ENCODE measurements around the gene PSMD13. TPM values are rescaled to one million over a fixed set of nuclear protein-coding genes. Genes with fewer than 3 reads are reported as not detected.

Gene PSMD13
- total RNA-seq, 1 experiment from 2014 or later: 179 TPM

DNA sequence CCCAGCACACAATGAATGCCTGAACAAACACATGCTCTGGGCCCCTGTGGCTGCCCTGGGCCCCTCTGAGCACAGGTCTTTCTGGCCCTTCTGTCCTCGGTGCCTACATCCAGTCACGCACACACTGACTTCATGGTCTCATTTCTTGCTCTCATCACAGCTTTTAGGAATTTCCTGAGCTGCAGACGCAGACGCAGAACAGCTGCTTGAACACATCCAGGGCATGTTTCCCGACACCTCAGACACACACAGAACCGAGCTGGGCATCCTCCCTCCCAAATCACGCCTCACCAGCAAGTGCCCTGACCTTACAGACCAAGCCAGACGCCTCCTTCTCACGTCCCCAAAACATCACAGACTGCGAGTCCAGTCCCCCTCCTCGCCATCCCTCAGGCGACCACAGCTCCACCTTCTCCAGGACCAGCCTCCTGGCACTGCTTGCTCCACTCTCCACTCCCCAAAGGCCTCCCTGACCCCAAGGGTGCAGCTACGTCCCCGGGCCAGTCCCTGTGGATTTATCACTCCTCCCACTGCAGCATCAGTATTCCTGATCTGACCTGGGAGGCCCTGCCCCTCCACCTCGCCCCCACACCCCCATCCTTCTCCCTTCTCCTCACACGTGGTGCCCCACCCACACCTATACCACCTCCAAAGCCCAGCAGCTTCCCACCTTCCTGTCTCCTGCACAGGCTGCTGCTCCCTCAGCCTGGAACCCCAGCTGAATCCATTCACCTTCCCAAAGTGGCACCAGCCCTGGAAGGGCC, 13.6 kb upstream of the PSMD13 start:
- Histone ChIP-seq H3K27me3 (ENCODE audit: insufficient read depth, low read length) (no peaks in the 10 kb centered on the region), H3K9me3 (ENCODE audit: control insufficient read depth in 1 of 2, insufficient read depth in 1 of 2, low read depth in 1 of 2, low read length in 2 of 2) (no peaks in the 10 kb centered on the region), H3K79me2 (ENCODE audit: insufficient read depth, low read length) (no peaks in the 10 kb centered on the region), H3K4me1 (ENCODE audit: control insufficient read depth in 1 of 2, insufficient read depth in 2 of 2, low read length in 2 of 2) (no peaks in the 10 kb centered on the region), H3K36me3 (ENCODE audit: control insufficient read depth in 1 of 2, insufficient read depth in 2 of 2, low read length in 2 of 2) (no peaks in the 10 kb centered on the region), H3K9ac (ENCODE audit: low read length) (no peak overlapping the region), H3K9me2 (ENCODE audit: insufficient read depth) (no peaks in the 10 kb centered on the region), H4K20me1 (ENCODE audit: insufficient read depth) (no peaks in the 10 kb centered on the region), H3K27ac (ENCODE audit: low read depth, low read length) (no peak overlapping the region), H3K4me2 (ENCODE audit: low read length) (no peak overlapping the region), H3K4me3 (replicated peaks in 1 of 2; ENCODE audit: low read depth in 1 of 2, low read length in 2 of 2) (no peak overlapping the region), H2AFZ (ENCODE audit: low read depth, low read length, poor library complexity, severe bottlenecking) (no peak overlapping the region)
- RAD21 ChIA-PET (ENCODE audit: low non-redundant PET in 1 of 2, low total read pairs in 2 of 2, uncharacterized antibody in 2 of 2, unreplicated experiment in 2 of 2): no interaction called here
- TF ChIP-seq JUND (IDR thresholded peaks at IDR 0.05) (no peak), SRF (IDR thresholded peaks at IDR 0.05; ENCODE audit: low read depth) (no peak), ZFX (IDR thresholded peaks at IDR 0.05) (no peak), POLR2A (IDR thresholded peaks at IDR 0.05; ENCODE audit: borderline replicate concordance, extremely low read depth, insufficient read depth, insufficient read length) (no peak), YY1 (IDR thresholded peaks at IDR 0.05; ENCODE audit: extremely low read depth, insufficient replicate concordance, low read depth, low read length) (no peak), CEBPB (IDR thresholded peaks at IDR 0.05; ENCODE audit: low read depth) (no peak), EZH2phosphoT487 (IDR thresholded peaks at IDR 0.05; ENCODE audit: borderline replicate concordance) (no peak), EGR1 (IDR thresholded peaks at IDR 0.05; ENCODE audit: low read depth) (no peak), SIN3A (IDR thresholded peaks at IDR 0.05; ENCODE audit: low read depth) (no peak), POLR2AphosphoS5 (IDR thresholded peaks at IDR 0.05; ENCODE audit: low read depth, low read length) (no peak), ELF1 (IDR thresholded peaks at IDR 0.05; ENCODE audit: borderline replicate concordance, low read depth) (no peak), RAD21 (IDR thresholded peaks at IDR 0.05; ENCODE audit: low read depth) (no peak), MAX (IDR thresholded peaks at IDR 0.05) (no peak), TCF7L2 (IDR thresholded peaks at IDR 0.05; ENCODE audit: borderline replicate concordance, extremely low read depth, insufficient read depth, insufficient read length) (no peak), EZH2 (IDR thresholded peaks at IDR 0.05) (no peak)
- TF ChIP-seq, protein P1, sequence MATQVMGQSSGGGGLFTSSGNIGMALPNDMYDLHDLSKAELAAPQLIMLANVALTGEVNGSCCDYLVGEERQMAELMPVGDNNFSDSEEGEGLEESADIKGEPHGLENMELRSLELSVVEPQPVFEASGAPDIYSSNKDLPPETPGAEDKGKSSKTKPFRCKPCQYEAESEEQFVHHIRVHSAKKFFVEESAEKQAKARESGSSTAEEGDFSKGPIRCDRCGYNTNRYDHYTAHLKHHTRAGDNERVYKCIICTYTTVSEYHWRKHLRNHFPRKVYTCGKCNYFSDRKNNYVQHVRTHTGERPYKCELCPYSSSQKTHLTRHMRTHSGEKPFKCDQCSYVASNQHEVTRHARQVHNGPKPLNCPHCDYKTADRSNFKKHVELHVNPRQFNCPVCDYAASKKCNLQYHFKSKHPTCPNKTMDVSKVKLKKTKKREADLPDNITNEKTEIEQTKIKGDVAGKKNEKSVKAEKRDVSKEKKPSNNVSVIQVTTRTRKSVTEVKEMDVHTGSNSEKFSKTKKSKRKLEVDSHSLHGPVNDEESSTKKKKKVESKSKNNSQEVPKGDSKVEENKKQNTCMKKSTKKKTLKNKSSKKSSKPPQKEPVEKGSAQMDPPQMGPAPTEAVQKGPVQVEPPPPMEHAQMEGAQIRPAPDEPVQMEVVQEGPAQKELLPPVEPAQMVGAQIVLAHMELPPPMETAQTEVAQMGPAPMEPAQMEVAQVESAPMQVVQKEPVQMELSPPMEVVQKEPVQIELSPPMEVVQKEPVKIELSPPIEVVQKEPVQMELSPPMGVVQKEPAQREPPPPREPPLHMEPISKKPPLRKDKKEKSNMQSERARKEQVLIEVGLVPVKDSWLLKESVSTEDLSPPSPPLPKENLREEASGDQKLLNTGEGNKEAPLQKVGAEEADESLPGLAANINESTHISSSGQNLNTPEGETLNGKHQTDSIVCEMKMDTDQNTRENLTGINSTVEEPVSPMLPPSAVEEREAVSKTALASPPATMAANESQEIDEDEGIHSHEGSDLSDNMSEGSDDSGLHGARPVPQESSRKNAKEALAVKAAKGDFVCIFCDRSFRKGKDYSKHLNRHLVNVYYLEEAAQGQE (IDR thresholded peaks at IDR 0.05; ENCODE audit: low read depth): no peak
- TF ChIP-seq, protein P2, sequence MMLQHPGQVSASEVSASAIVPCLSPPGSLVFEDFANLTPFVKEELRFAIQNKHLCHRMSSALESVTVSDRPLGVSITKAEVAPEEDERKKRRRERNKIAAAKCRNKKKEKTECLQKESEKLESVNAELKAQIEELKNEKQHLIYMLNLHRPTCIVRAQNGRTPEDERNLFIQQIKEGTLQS (IDR thresholded peaks at IDR 0.05): no peak
- TF ChIP-seq, protein P3, sequence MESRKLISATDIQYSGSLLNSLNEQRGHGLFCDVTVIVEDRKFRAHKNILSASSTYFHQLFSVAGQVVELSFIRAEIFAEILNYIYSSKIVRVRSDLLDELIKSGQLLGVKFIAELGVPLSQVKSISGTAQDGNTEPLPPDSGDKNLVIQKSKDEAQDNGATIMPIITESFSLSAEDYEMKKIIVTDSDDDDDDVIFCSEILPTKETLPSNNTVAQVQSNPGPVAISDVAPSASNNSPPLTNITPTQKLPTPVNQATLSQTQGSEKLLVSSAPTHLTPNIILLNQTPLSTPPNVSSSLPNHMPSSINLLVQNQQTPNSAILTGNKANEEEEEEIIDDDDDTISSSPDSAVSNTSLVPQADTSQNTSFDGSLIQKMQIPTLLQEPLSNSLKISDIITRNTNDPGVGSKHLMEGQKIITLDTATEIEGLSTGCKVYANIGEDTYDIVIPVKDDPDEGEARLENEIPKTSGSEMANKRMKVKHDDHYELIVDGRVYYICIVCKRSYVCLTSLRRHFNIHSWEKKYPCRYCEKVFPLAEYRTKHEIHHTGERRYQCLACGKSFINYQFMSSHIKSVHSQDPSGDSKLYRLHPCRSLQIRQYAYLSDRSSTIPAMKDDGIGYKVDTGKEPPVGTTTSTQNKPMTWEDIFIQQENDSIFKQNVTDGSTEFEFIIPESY (IDR thresholded peaks at IDR 0.05; ENCODE audit: extremely low read depth, insufficient replicate concordance, low read length): no peak
- no peak for DNase-seq (ENCODE audit: low read depth, low spot score)
- BruUV-seq (replicated peaks): no TSS peak
- CTCF ChIA-PET: no interaction called here
- POLR2A ChIA-PET: interaction anchor here (0.6 kb wide), 1 partner anchor 10 kb away, joined by 3 read pairs; no protein-coding TSS in a partner anchor
- no peak for ATAC-seq
- intact Hi-C loops (cut with micrococcal nuclease): no loop called here

Measured in HCT116 (cell line).